NCI-H1436 (cell line): ENCODE results near the gene GTF2H4.
"Not testable (repeated sequence)": the region's sequence is repeated elsewhere in the genome, so short reads cannot be mapped to it uniquely, and the experiment has no call there.

Experiments used
- DNase-seq: peaks from one replicate; lab custom pipeline; 2025; lab: John Stamatoyannopoulos, UW

The GTF2H4 gene

GRCh38 chr6:30907758-30908591, at the start of gene GTF2H4:
Gene GTF2H4 (plus strand): TSS chr6:30908207.
- DNase-seq: peak; percentile 98

DNA sequence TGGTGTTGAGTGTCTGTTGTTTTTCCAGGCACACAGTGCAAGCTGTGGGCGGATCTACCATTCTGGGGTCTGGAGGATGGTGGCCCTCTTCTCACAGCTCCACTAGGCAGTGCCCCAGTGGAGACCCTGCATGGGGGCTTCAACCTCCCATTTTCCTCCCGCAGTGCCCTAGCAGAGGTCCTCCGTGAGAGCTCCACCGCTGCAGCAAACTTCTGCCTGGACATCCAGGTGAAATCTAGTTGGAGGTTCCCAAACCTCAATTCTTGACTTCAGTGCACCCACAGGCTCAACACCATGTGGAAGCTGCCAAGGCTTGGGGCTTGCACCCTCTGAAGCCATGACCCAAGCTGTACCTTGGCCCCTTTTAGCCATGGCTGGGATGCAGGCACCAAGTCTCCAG, 48.3 kb upstream of the GTF2H4 start:
- DNase-seq: not testable (repeated sequence)

DNA sequence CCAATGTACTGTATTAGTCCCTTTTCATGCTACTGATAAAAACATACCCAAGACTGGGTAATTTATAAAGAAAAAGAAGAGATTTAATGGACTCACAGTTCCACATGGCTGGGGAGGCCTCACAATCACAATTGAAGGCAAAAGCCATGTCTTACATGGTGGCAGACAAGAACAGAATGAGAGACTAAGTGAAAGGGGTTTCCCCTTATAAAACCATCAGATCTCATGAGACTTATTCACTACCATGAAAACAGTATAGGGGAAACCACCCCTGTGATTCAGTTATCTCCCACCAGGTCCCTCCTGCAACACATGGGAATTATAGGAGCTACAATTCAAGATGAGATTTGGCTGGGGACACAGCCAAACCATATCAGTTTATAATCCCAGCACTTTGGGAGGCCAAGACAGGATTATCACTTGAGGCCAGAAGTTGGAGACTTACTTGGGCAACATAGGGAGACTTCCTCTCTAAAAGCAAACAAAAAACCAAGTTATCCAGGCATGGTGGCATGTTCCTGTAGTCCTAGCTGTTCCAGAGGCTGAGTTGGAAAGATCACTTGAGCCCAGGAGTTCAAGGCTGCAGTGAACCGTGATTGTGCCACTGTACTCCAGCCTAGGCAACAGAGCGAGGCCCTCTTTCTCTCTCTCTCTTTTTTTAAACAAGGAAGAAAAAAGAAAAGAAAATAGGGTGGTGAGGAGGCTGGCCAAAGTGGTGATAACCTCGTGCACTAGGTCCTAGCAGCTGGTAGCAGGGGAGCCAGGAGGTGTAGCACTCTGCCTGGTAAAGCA, 46.6 kb upstream of the GTF2H4 start:
- DNase-seq: no peak

GRCh38 chr6:30862156-30862875, 45.7 kb upstream of the GTF2H4 start:
- DNase-seq: no peak

DNA sequence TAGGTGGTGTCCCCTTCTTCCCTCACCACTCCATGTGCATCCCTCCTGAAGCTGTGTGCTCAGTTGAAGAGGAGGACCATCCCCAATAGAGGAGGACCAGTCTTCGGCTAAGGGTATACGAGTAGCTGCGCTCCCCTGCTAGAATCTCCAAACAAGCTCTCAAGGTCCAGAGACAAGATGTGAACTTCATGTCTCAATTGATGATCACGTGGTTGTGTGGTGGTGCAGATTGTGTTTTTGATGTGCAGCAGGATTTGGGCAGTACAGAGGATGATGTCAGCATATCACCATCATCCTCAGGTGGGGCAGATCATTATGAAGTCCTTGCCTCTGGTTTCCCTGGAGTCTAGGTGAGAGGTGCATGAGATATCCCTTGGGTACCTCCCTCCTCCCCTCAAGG, 43.7 kb upstream of the GTF2H4 start:
- DNase-seq: no peak

DNA sequence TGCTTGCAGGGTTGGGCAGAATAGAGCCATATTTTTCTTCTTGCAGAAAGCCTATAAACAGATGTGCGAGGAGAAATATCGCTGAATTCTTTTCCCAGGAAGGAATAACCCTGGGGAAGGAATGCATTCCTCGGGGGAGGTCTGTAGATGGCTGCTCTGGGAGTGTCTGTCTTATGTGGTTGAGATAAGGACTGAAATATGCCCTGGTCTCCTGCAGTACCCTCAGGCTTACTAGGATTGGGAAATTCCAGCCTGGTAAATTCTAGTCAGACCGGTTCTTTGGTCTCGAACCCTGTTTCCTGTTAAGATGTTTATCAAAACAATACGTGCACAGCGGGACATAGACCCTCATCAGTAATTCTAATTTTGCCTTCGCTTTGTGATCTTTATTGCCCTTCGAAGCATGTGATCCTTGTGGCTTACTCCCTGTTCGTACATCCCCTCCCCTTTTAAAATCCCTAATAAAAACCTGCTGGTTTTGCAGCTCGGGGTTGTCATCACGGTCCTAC, 38.7 kb upstream of the GTF2H4 start:
- not testable (repeated sequence) for DNase-seq

GRCh38 chr6:30870546-30870945, 37.5 kb upstream of the GTF2H4 start:
- no peak for DNase-seq

GRCh38 chr6:30871592-30872183, 36.3 kb upstream of the GTF2H4 start:
- no peak for DNase-seq

DNA sequence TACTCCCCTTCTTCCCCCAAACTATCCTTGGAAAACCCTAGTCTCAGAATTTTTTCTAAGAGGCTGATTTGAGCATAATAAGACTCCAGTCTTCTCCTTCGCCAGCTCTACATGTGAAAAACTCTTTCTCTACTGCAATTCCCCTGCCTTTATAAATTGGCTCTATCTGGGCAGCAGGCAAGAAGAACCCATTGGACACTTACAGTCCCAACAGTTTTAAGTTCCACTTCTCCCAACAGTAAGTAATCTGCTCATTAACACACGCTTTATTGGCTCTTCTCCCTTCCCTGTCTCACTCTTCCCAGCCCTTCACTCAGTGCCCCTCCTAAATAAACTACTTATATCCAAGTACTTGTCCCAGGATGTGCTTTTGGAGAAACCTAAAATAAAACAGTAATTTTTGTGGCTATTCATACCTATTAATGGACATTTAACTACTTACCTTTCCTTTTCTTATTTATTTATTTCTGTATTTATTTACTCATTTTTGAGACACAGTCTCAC, 34.8 kb upstream of the GTF2H4 start:
- DNase-seq: no peak

GRCh38 chr6:30873795-30874194, 34.2 kb upstream of the GTF2H4 start:
- not testable (repeated sequence) for DNase-seq

- DNase-seq: no peak
These were observed 32.6 kb upstream of the GTF2H4 start for GRCh38 chr6:30875244-30876038.

DNA sequence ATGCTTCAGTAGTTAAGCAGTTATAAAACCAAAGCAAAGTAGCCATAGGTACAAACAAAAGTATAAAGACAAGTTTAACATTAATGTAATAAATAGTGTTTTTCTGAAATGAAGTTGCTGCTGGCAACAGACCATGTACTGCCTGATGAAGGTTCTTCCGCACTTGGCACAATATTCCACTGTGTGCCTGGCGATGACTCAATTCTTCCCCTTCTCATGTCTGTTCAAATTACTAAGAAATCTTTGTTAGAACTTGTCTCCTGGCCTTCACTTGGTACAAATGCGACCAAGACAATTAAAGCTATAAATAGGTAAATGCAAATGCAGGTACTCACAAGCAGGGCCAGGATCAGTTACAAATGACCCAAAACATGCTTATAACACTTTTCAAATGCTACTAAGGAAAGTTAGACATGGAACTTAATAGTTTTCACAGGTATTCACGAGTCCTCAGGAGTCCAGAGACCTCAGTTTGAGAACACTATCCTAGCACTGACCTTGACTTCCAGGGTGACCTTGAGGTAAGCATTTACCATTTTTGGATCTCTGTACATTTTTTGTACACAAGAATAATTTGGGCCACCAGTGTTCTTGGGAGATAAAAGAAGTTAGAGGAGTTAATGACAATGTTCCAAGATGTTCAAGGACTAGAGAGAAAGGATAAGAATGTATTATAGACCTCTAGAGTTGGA, 31.8 kb upstream of the GTF2H4 start:
- DNase-seq: no peak

DNA sequence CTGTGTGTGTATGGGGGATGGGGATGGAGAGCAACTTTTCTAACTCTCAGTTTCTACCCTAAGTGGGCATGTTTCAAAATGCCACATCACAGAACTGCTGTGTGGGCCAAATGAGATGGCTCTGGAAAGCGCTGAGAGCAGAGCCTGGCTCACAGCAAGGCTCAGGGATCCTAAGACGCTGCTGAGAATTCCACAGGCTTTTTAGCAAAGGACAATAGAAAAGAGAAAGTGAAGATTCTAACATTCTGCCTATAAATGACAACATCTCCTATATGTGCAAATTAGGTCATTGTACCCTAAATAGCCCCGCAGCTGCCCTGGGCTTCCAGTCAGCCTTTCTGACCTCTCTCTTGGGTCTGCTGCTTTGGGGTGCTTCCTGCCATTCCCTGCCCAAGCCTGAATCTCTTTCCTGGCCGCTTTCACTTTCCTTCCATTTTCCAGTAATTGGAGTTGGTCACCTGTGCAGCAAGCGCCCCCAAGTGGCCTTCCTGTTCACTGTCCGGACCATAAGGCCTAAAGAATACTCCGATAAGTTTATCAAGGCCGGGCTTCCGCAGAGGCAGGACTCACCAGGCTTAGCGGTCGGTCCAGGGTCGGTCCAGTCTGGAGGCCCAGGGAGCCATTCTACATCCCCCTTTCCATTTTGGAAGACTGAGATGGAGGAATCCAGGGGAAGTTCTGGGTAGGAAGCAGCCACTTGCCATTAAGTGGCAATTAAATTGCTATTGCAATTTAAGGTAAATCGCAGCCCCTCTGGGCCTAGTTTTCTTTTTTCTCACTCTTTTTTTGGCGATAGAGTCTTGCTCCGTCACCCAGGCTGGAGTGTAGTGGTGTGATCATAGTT, 30.4 kb upstream of the GTF2H4 start:
- DNase-seq: peak; percentile 72

- DNase-seq: no peak
These were observed 28.2 kb upstream of the GTF2H4 start for GRCh38 chr6:30879684-30880427.

GRCh38 chr6:30880698-30881252, 27.2 kb upstream of the GTF2H4 start:
- DNase-seq: no peak

DNA sequence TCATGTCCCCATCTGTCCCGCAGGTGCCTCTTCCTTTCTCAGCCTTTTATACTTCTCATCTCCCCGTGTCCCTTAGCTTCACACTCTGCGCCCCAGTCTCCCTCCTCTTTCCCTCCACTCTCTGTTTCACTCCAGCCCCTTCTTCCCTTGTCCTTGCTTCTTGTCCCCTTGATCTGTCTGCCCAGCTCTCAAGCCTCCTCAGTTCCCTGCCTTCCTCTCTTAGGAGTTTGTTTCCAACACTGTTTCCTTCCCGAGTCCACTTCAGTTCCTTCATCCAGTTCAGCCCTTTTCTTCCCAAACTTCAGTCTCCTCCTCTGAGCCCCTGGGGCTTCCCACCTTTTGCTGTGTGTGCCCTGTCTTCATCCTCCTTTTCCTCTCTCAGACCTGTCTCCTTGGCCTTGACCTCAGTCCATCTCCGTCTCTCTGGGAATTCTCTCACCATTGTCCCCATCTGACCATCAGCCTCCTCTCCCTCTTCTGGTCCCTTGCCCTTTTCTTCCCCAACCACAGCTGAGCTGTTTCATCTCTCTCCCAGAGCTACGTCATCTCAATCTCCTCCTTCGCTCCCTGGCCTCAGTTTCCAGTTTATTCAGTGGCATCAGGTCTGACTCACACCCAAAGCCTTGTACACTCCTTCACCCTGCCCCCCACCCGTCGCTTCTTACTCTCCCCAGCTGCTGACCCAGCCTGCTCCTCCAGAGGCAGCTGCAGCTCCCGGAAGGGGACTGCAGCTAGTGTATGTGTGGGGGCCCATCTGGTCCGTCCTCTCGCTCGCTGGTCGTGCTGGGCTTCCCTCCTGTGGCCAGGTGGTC, 26.4 kb upstream of the GTF2H4 start:
- DNase-seq: no peak

GRCh38 chr6:30882204-30882758, 25.7 kb upstream of the GTF2H4 start:
- no peak for DNase-seq
